SK-N-SH (cell line): ENCODE measurements around the gene NFATC3. TPM values are rescaled to one million over a fixed set of nuclear protein-coding genes. Genes with fewer than 3 reads are reported as not detected.

Experiments
- CTCF ChIA-PET: fragments of 300-600, 350-600 bp; formaldehyde crosslinking; extraction: SDS; loops from one replicate; lab custom pipeline; 2021; lab: Yijun Ruan, JAX
- POLR2A ChIA-PET: fragments of 350-600 bp; sonication (Branson Sonifier 250); formaldehyde crosslinking; extraction: SDS; loops from one replicate; lab custom pipeline; 2020; ENCODE audit warnings: antibody characterized with exemption, inconsistent platforms; lab: Yijun Ruan, JAX
- DNase-seq: peaks from one replicate; pipeline ENCODE4 v3.0.0; 2012
- H2AFZ ChIP-seq: fragments of 200-600 bp; sonication (generic); 2 replicates; pipeline ENCODE4 v1.8.1; 2016; ENCODE audit warnings: antibody characterized with exemption, mild to moderate bottlenecking, low read depth
- H3F3A ChIP-seq: fragments of 200-600 bp; sonication (generic); replicated peaks from 2 replicates; pipeline ENCODE3; 2016; ENCODE audit warnings: antibody characterized with exemption, mild to moderate bottlenecking; ENCODE audit not compliant: insufficient read depth
- H3K27ac ChIP-seq, 2 experiments: fragments of 200-500 bp in 1 of 2; fragments of 200-600 bp in 1 of 2; sonication (Bioruptor generic) in 1 of 2; sonication (generic), shearing (Covaris generic) in 1 of 2; 2 replicates each; pipeline versions ENCODE4 v1.5.1 to v1.6.1; 2014 to 2016; ENCODE audit warnings: low read depth in 2 of 2, inconsistent platforms in 1 of 2, low read length in 1 of 2, mild to moderate bottlenecking in 1 of 2, mixed read lengths in 1 of 2
- H3K27me3 ChIP-seq: fragments of 200-600 bp; sonication (generic), shearing (Covaris generic); 2 replicates; pipeline ENCODE4 v1.6.1; 2016; ENCODE audit warnings: mixed run types; ENCODE audit not compliant: insufficient read depth
- H3K36me3 ChIP-seq, 2 experiments: fragments of 200-500 bp in 1 of 2; fragments of 200-600 bp in 1 of 2; sonication (Bioruptor generic) in 1 of 2; sonication (generic) in 1 of 2; replicated peaks in 1 of 2; 2 replicates each; pipeline versions ENCODE3 to v1.5.1; 2014 to 2016; ENCODE audit warnings: low read length in 1 of 2, mild to moderate bottlenecking in 1 of 2; ENCODE audit not compliant: insufficient read depth in 2 of 2, control insufficient read depth in 1 of 2
- H3K4me1 ChIP-seq, 2 experiments: fragments of 200-500 bp in 1 of 2; fragments of 200-600 bp in 1 of 2; sonication (Bioruptor generic) in 1 of 2; sonication (generic), shearing (Covaris generic) in 1 of 2; 2 replicates each; pipeline versions ENCODE4 v1.5.1 to v1.6.1; 2014 to 2016; ENCODE audit warnings: low read depth in 1 of 2, low read length in 1 of 2, mixed run types in 1 of 2; ENCODE audit not compliant: insufficient read depth in 2 of 2, control insufficient read depth in 1 of 2
- H3K4me2 ChIP-seq: fragments of 200-600 bp; sonication (generic), shearing (Covaris generic); 2 replicates; pipeline ENCODE4 v1.6.1; 2017; ENCODE audit warnings: mixed run types
- H3K4me3 ChIP-seq, 2 experiments: fragments of 200-500 bp in 1 of 2; fragments of 200-600 bp in 1 of 2; sonication (Bioruptor generic) in 1 of 2; sonication (generic), shearing (Covaris generic) in 1 of 2; 2 replicates each; pipeline versions ENCODE4 v1.5.1 to v1.8.1; 2014 to 2016; ENCODE audit warnings: low read depth in 2 of 2, inconsistent platforms in 1 of 2, low read length in 1 of 2, mild to moderate bottlenecking in 1 of 2, mixed read lengths in 1 of 2, moderate library complexity in 1 of 2
- H3K79me2 ChIP-seq: fragments of 200-600 bp; sonication (generic); 2 replicates; pipeline ENCODE4 v1.8.1; 2017; ENCODE audit warnings: mild to moderate bottlenecking; ENCODE audit not compliant: insufficient read depth
- H3K9ac ChIP-seq: fragments of 200-600 bp; sonication (generic); 2 replicates; pipeline ENCODE4 v1.6.1; 2017; ENCODE audit warnings: mixed run types
- H3K9me2 ChIP-seq: fragments of 200-600 bp; sonication (generic); 2 replicates; pipeline ENCODE4 v1.6.1; 2017; ENCODE audit warnings: mixed run types
- H3K9me3 ChIP-seq: fragments of 200-600 bp; sonication (generic); 2 replicates; pipeline ENCODE4 v1.6.1; 2017; ENCODE audit warnings: mixed run types, mild to moderate bottlenecking, moderate library complexity
- H4K20me1 ChIP-seq: fragments of 200-600 bp; sonication (generic); 2 replicates; pipeline ENCODE4 v1.6.1; 2017; ENCODE audit warnings: mild to moderate bottlenecking, mixed run types; ENCODE audit not compliant: insufficient read depth
- CTCF ChIP-seq: fragments of 200-600 bp; sonication (generic); IDR thresholded peaks from 2 replicates; pipeline ENCODE4 v1.6.1; 2017; ENCODE audit warnings: antibody characterized with exemption, mild to moderate bottlenecking, moderate library complexity
- ELF1 ChIP-seq: IDR thresholded peaks from 2 replicates; pipeline ENCODE4 v1.4.0; 2012
- FOSL2 ChIP-seq: IDR thresholded peaks from 2 replicates; pipeline ENCODE4 v1.4.0; 2012; ENCODE audit warnings: low read depth, mild to moderate bottlenecking, moderate library complexity, borderline replicate concordance
- FOXJ3 ChIP-seq: sonication (generic); formaldehyde crosslinking; IDR thresholded peaks from 2 replicates; pipeline ENCODE4 v1.5.1; 2020; ENCODE audit warnings: mild to moderate bottlenecking, missing genetic modification reagents
- GATA2 ChIP-seq: sonication (generic); formaldehyde crosslinking; IDR thresholded peaks from 2 replicates; pipeline ENCODE4 v1.5.0; 2020; ENCODE audit warnings: mild to moderate bottlenecking, missing genetic modification reagents
- NFIC ChIP-seq: IDR thresholded peaks from 2 replicates; pipeline ENCODE4 v1.4.0; 2012; ENCODE audit warnings: borderline replicate concordance
- RAD21 ChIP-seq: IDR thresholded peaks from 2 replicates; pipeline ENCODE4 v1.6.1; 2012; ENCODE audit warnings: mild to moderate bottlenecking, low read length
- RXRA ChIP-seq: IDR thresholded peaks from 2 replicates; pipeline ENCODE4 v1.4.0; 2012; ENCODE audit warnings: low read depth, mild to moderate bottlenecking, borderline replicate concordance
- WGBS: methylation state at CpG from one replicate; pipeline ENCODE4 v1.1.6; 2017; ENCODE audit warnings: low lambda C conversion rate; 5-methylcytosine and 5-hydroxymethylcytosine counted together
- polyA plus RNA-seq, 3 experiments: library from polyadenylated mRNA; depleted of rRNA; stranded (reverse); fragments of >200 nt; gene quantifications; 2 replicates each; pipeline ENCODE4 v1.2.3, GENCODE V29; 2012
- TF ChIP-seq, protein P1 (sequence below): fragments of 150-350 bp; IDR thresholded peaks from 2 replicates; pipeline ENCODE4 v1.6.1; 2017; ENCODE audit warnings: antibody characterized with exemption, low read length, low read depth, borderline replicate concordance
- TF ChIP-seq, protein P2 (sequence below): IDR thresholded peaks from 2 replicates; pipeline ENCODE4 v1.6.1; 2012; ENCODE audit warnings: mild to moderate bottlenecking, low read depth, low read length, moderate library complexity

Gene NFATC3
- polyA plus RNA-seq, 1 of the 3 experiments (the other 2 are of a cell fraction), result 5.7 TPM

DNA sequence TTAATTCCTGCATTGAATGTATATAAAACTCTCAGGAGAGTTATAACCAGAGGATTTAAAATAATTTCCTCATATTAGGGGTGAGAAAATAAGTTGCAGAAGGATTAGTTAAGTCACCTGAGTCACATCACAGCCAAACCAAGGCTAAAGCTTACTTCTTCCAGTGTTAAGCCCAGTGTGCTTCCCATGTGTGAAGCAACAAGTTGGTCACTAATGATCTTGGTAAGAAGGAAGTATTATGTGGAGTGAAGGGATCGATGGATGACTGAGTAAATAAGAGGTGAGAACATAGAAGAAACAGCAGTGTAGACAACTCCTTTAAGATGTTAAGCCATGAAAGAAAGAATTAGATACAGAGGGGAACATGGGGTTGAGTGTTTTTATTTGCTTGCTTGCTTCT lies 130.1 kb downstream of the NFATC3 start:
- Histone ChIP-seq H3K27ac (no peak overlapping the region), H3K9me3 (no peaks in the 10 kb centered on the region), H3K79me2 (peaks cover 12% of the 10 kb centered on the region; the same call in 1 of the 2 replicates), H3K4me1 (no peaks in the 10 kb centered on the region), H3K36me3 (peaks cover 0 to 6% of the 10 kb centered on the region in 2 experiments), H3K4me2 (no peak overlapping the region), H3K9ac (no peak overlapping the region), H3K9me2 (no peaks in the 10 kb centered on the region), H2AFZ (no peak overlapping the region), H4K20me1 (0 out of 2 replicates have a peak, but pooled peaks cover 3% of the 10 kb centered on the region), H3F3A (no peaks in the 10 kb centered on the region), H3K4me3 (no peak overlapping the region), H3K27me3 (no peaks in the 10 kb centered on the region)
- TF ChIP-seq FOXJ3 (no peak), GATA2 (CRISPR knock-in tag) (no peak), ELF1 (no peak), CTCF (no peak), RXRA (no peak), NFIC (no peak), RAD21 (no peak), FOSL2 (no peak)
- TF ChIP-seq, protein P1, sequence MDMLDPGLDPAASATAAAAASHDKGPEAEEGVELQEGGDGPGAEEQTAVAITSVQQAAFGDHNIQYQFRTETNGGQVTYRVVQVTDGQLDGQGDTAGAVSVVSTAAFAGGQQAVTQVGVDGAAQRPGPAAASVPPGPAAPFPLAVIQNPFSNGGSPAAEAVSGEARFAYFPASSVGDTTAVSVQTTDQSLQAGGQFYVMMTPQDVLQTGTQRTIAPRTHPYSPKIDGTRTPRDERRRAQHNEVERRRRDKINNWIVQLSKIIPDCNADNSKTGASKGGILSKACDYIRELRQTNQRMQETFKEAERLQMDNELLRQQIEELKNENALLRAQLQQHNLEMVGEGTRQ, result no peak
- TF ChIP-seq, protein P2, sequence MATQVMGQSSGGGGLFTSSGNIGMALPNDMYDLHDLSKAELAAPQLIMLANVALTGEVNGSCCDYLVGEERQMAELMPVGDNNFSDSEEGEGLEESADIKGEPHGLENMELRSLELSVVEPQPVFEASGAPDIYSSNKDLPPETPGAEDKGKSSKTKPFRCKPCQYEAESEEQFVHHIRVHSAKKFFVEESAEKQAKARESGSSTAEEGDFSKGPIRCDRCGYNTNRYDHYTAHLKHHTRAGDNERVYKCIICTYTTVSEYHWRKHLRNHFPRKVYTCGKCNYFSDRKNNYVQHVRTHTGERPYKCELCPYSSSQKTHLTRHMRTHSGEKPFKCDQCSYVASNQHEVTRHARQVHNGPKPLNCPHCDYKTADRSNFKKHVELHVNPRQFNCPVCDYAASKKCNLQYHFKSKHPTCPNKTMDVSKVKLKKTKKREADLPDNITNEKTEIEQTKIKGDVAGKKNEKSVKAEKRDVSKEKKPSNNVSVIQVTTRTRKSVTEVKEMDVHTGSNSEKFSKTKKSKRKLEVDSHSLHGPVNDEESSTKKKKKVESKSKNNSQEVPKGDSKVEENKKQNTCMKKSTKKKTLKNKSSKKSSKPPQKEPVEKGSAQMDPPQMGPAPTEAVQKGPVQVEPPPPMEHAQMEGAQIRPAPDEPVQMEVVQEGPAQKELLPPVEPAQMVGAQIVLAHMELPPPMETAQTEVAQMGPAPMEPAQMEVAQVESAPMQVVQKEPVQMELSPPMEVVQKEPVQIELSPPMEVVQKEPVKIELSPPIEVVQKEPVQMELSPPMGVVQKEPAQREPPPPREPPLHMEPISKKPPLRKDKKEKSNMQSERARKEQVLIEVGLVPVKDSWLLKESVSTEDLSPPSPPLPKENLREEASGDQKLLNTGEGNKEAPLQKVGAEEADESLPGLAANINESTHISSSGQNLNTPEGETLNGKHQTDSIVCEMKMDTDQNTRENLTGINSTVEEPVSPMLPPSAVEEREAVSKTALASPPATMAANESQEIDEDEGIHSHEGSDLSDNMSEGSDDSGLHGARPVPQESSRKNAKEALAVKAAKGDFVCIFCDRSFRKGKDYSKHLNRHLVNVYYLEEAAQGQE, result no peak
- POLR2A ChIA-PET, result no interaction called here
- CTCF ChIA-PET, result no interaction called here
- WGBS, result 97% methylated on average over 1 of the region's 1 CpG
- no peak for DNase-seq

DNA sequence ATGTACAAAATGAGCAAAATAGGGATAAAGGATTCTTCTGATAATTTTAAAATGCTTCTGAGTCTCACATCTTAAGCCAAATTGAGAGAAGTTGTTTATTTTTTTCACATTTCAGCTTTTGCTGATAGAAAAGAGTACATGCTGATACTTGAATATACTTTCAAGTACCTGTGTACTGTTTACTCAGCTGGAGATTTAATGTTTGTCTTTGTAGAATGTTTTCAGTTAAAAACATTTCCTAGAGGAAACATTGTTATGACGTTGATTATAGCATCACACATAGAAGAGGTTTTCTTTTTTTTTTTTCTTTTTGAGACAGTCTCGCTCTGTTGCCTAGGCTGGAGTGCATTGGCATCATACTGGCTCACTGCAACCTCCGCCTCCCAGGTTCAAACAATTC lies 131.1 kb downstream of the NFATC3 start:
- Histone ChIP-seq H3K79me2 (peaks cover 6% of the 10 kb centered on the region; the same call in 1 of the 2 replicates), H3K9me2 (no peaks in the 10 kb centered on the region), H3K4me3 (no peak overlapping the region), H2AFZ (no peak overlapping the region), H3K36me3 (peaks cover 0 to 6% of the 10 kb centered on the region in 2 experiments), H3K27ac (no peak overlapping the region), H3K27me3 (no peaks in the 10 kb centered on the region), H3K9ac (no peak overlapping the region), H4K20me1 (0 out of 2 replicates have a peak, but pooled peaks cover 3% of the 10 kb centered on the region), H3K4me2 (no peak overlapping the region), H3K9me3 (no peaks in the 10 kb centered on the region)
- WGBS, result 95% methylated on average over 3 of the region's 3 CpGs
- ChIA-PET CTCF (interaction anchor here (0.6 to 2.5 kb wide), 5 partner anchors 10 to 124 kb away, joined by 3 to 9 read pairs (median 3); no protein-coding TSS in a partner anchor), POLR2A (no interaction called here)
- TF ChIP-seq RXRA (no peak), GATA2 (CRISPR knock-in tag) (no peak)
- TF ChIP-seq, all 33 proteins: peak for 0
- DNase-seq, result no peak
- no peaks in the 10 kb centered on the region; a peak in 1 of 4 replicates for H3K4me1 ChIP-seq
- no peaks in the 10 kb centered on the region for H3F3A ChIP-seq
